Pancreas (tissue), 10 donors: ENCODE measurements around the gene CHD5. TPM values are rescaled to one million over a fixed set of nuclear protein-coding genes. Genes with fewer than 3 reads are reported as not detected.

Experiments used
- ATAC-seq, 4 donors: fragments of 200-7000 bp; cut with Tn5 transposase; one replicate each; pipeline versions ENCODE4 v1.8.0 to v1.9.1; 2020; ENCODE audit warnings: mild to moderate bottlenecking in 4 of 4, moderate library complexity in 4 of 4
- DNase-seq, 6 donors: peaks; one replicate each; pipeline ENCODE4 v3.0.0-alpha.2; 2020
- FAIRE-seq: peaks from 2 replicates; lab custom pipeline; 2012; peaks lifted over from hg19 to GRCh38; lab: Jason Lieb, UNC
- H3K27ac ChIP-seq, 4 donors: fragments of 200-600 bp; sonication (generic); 1 replicate in 3 of 4; 2 replicates in 1 of 4; pipeline versions ENCODE4 v1.5.0 to v1.8.0; 2020
- H3K27me3 ChIP-seq, 4 donors: fragments of 200-600 bp; one replicate each; pipeline ENCODE4 v1.8.0; 2021
- H3K36me3 ChIP-seq, 3 donors: fragments of 200-600 bp; sonication (generic) in 1 of 3; one replicate each; pipeline versions ENCODE4 v1.5.0 to v1.8.0; 2020 to 2021
- H3K4me1 ChIP-seq, 3 donors: fragments of 200-600 bp; one replicate each; pipeline ENCODE4 v1.8.0; 2021
- H3K4me3 ChIP-seq, 4 donors: fragments of 200-600 bp; sonication (generic) in 2 of 4; one replicate each; pipeline versions ENCODE4 v1.5.0 to v1.8.0; 2020 to 2021
- H3K9me3 ChIP-seq, 4 donors: fragments of 200-600 bp; one replicate each; pipeline ENCODE4 v1.8.0; 2021
- WGBS, 2 donors: extraction: QIAGEN DNeasy Blood & Tissue Kit; methylation state at CpG; one replicate each; pipeline ENCODE4 v1.1.7; 2013; 5-methylcytosine and 5-hydroxymethylcytosine counted together
- intact Hi-C, 3 donors: fragments of 100-400 bp; cut with DNase I; formaldehyde crosslinking; loops; one replicate each; pipeline versions ENCODE4 v1.11.1 to v1.14.2; 2022
- polyA plus RNA-seq, 2 donors: library from polyadenylated mRNA; stranded (reverse); fragments of 200-250 nt; gene quantifications; one replicate each; pipeline ENCODE4 v1.2.3, GENCODE V29; 2013
- total RNA-seq, 6 donors: library from RNA; stranded (reverse); fragmentation: NEBNext Ultra II Directional in 4 of 6; extraction: Animal tissue kit (Norgen Biotek cat#: 25700) in 4 of 6; gene quantifications; one replicate each; pipeline versions ENCODE4 v1.2.1 to v1.2.4, GENCODE V29; 2021 to 2023
- TF ChIP-seq, protein P1 (sequence below), 4 donors: fragments of 200-600 bp; sonication (generic) in 3 of 4; IDR thresholded peaks; one replicate each; pipeline versions ENCODE4 v1.5.0 to v1.8.0; 2021; ENCODE audit warnings: antibody characterized with exemption in 4 of 4
- donor health status: healthy with polysubstance abuse.
- donor health status: DM: no; HTN: no; CAD: no; lungs with moderate emphysema.
- donor health status: DM: no; HTN: no; CAD: no.
- donor health status: control.
- donor health status: control.
- donor health status: Bipolar disorder and iron deficiency.
- donor health status: DM: yes; HTN: yes; CAD: no.
- donor health status: DM: no; HTN: no; CAD: no.
- donor health status: DM: no; HTN: no; CAD: no.
- donor health status: DM: yes; HTN: yes; CAD: no.

The CHD5 gene
- total and polyA plus RNA-seq, 8 donors = 0.09 to 2.9 (median 0.40) TPM

GRCh38 chr1:6151291-6151822 lies 28.8 kb downstream of the CHD5 start:
- Histone ChIP-seq H3K27me3 (peaks cover 0 to 3% (median 0%) of the 10 kb centered on the region in 4 donors), H3K36me3 (no peaks in the 10 kb centered on the region), H3K4me3 (no peak overlapping the region), H3K9me3 (no peaks in the 10 kb centered on the region), H3K4me1 (no peaks in the 10 kb centered on the region), H3K27ac (no peak overlapping the region)
- WGBS, 2 donors = 74 to 85% methylated on average over 9 of the region's 9 CpGs
- TF ChIP-seq, protein P1, sequence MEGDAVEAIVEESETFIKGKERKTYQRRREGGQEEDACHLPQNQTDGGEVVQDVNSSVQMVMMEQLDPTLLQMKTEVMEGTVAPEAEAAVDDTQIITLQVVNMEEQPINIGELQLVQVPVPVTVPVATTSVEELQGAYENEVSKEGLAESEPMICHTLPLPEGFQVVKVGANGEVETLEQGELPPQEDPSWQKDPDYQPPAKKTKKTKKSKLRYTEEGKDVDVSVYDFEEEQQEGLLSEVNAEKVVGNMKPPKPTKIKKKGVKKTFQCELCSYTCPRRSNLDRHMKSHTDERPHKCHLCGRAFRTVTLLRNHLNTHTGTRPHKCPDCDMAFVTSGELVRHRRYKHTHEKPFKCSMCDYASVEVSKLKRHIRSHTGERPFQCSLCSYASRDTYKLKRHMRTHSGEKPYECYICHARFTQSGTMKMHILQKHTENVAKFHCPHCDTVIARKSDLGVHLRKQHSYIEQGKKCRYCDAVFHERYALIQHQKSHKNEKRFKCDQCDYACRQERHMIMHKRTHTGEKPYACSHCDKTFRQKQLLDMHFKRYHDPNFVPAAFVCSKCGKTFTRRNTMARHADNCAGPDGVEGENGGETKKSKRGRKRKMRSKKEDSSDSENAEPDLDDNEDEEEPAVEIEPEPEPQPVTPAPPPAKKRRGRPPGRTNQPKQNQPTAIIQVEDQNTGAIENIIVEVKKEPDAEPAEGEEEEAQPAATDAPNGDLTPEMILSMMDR (IDR thresholded peaks at IDR 0.05) = no peak
- no peak for ATAC-seq
- intact Hi-C loops = no loop called here
- FAIRE-seq = no peak
- no peak for DNase-seq

DNA sequence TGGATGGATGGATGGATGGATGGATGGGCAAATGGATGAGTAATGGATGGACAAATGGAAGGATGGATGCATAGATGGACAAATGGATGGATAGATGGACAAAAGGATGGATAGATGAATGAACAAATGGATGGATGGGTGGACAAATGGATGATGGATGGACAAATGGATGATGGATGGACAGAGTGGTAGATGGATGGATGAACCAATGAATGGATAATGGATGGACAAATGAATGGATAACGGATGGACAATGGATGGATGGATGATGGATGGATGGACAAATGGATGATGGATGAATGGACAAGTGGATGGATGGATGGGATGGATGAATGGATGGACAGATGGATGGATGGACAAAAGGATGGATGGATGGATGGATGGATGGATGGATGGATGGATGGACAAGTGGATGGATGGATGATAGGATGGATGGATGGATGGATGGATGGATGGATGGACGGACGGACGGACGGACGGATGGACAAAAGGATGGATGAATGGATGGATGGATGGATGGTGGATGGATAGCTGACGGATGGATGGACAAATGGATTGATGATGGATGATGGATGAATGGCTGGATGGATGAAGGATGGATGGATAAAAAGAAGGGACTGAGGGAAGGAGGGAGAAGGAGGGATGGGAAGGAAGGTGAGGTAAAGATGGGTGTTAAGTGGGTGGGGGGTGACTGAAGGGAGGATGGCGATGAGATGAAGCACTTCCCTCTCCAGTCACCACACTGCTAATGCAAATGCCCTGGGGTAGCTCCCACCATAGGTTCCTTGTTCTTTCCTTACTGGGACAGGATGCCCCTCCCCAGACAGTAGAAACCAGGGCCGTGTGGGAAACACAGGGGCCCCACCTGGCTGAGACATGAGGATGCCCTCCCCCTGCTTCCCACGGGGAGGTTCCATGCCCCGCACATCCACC lies 29.8 kb downstream of the CHD5 start:
- no peaks in the 10 kb centered on the region for H3K36me3 ChIP-seq
- H3K4me3 ChIP-seq = no peak overlapping the region
- intact Hi-C loops = no loop called here
- FAIRE-seq = no peak
- 69 to 78% methylated on average over 10 to 11 of the region's 11 CpGs for WGBS, 2 donors
- H3K27me3 ChIP-seq = peaks cover 0 to 3% (median 0%) of the 10 kb centered on the region in 4 donors
- TF ChIP-seq, protein P1 (IDR thresholded peaks at IDR 0.05) = no peak
- no peak overlapping the region for H3K27ac ChIP-seq
- no peaks in the 10 kb centered on the region for H3K9me3 ChIP-seq
- peak in 1 of 6 donors; percentile 37 for DNase-seq
- no peaks in the 10 kb centered on the region for H3K4me1 ChIP-seq
- ATAC-seq = no peak

DNA sequence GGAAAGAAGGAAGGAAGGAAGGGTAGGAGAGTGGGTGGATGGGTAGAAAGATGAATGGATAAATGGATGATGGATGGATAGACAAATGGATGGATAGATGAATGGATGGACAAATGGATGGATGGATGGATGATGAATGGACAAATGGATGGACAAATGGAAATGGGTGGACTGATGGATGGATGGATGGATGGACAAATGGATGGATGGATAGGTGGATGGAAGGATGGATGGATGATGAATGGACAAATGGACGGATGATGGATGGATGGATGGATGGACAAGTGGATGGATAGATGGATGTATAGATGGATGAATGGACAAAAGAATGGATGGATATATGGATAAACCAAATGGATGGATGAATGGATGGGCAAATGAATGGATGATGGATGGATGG lies 30.5 kb downstream of the CHD5 start:
- Histone ChIP-seq H3K27me3 (peaks cover 0 to 3% (median 0%) of the 10 kb centered on the region in 4 donors), H3K27ac (no peak overlapping the region), H3K4me1 (no peaks in the 10 kb centered on the region), H3K4me3 (no peak overlapping the region), H3K36me3 (no peaks in the 10 kb centered on the region), H3K9me3 (no peaks in the 10 kb centered on the region)
- TF ChIP-seq, protein P1 (IDR thresholded peaks at IDR 0.05) = no peak
- intact Hi-C loops = no loop called here
- FAIRE-seq = no peak
- no peak for ATAC-seq
- no peak for DNase-seq
- WGBS, 2 donors = 75 to 91% methylated on average over 1 of the region's 1 CpG

- FAIRE-seq (no peak), ATAC-seq (peak; percentile 85 to 99 (median 91)), DNase-seq (peak; percentile 35 to 86 (median 58))
- no peak overlapping the region for H3K27ac ChIP-seq
- peak overlapping the region in 1 of 4 donors; percentile 22 for H3K4me3 ChIP-seq
- no peaks in the 10 kb centered on the region for H3K9me3 ChIP-seq
- H3K36me3 ChIP-seq = no peaks in the 10 kb centered on the region
- peaks cover 0 to 3% (median 0%) of the 10 kb centered on the region in 4 donors for H3K27me3 ChIP-seq
- intact Hi-C loops = no loop called here
- TF ChIP-seq, protein P1 (IDR thresholded peaks at IDR 0.05) = no peak
- 2 to 4% methylated on average over 38 to 53 of the region's 53 CpGs for whole genome bisulfite sequencing, 2 donors
- H3K4me1 ChIP-seq = no peaks in the 10 kb centered on the region
Measured at GRCh38 chr1:6148497-6149241, 31.5 kb downstream of the CHD5 start.
